BE2C (cell line): ENCODE results near the gene SAMD11.

ENCODE experiments used
- DNase-seq: peaks from one replicate; pipeline ENCODE4 v3.0.0-alpha.2; 2020
- H3K27me3 ChIP-seq: fragments of 250-450 bp; sonication (Bioruptor Pico); 2 replicates; pipeline ENCODE4 v1.5.1; 2020; ENCODE audit warnings: mild to moderate bottlenecking
- H3K36me3 ChIP-seq: fragments of 250-450 bp; sonication (Bioruptor Pico); 2 replicates; pipeline ENCODE4 v1.5.1; 2020; ENCODE audit warnings: mild to moderate bottlenecking
- H3K4me1 ChIP-seq: fragments of 250-450 bp; sonication (Bioruptor Pico); 2 replicates; pipeline ENCODE4 v1.5.1; 2020
- H3K4me3 ChIP-seq: 2 replicates; pipeline ENCODE4 v1.5.1; 2011; ENCODE audit warnings: low read depth, low read length
- H3K9me3 ChIP-seq: fragments of 250-450 bp; sonication (Bioruptor Pico); 2 replicates; pipeline ENCODE4 v1.5.1; 2020
- CTCF ChIP-seq: IDR thresholded peaks from 2 replicates; pipeline ENCODE4 v1.5.1; 2012; ENCODE audit warnings: mild to moderate bottlenecking, low read depth, low read length

The SAMD11 gene

DNA sequence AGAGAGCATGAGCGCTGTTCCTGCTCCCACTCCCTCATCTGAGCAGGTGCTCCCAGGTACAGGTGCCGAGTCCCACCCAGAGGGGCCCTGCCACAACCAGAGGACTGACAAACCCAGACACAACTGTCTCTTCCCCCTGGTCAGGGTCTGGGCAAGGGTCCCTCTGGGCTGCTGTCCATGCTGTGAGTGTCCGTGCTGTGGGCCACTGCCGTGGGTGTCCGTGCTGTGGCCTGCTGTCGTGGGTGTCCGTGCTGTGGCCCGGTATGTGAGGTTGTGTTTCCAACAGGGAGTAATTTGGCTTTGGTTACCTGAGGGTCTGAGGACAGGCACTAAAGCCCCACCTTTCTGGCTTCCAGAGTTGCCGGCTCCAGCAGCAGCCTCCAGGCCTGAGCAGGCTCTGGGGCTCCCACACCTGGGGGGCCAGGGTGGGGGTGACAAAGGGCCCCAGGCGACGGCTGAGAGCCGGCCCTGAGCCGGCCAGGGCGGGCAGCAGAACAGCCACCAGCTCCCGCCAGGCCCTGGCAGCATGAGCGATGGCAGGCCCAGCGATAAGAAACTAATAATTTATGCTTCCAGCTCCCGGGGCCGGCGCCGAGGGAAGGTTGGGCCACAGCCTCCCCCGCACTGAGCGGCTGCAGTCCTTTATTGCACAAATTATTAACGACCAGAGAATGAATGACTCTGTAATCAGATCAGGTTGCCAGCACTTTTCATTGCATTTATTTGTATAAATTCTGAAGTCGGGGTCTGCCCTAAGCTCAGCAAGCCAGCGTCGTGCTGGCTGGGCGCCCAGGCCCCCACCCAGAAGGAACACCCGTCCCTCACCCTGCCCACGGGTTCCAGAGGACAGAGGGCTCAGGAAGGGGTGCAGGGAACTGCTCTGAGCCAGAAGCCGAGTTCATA, 7.3 kb upstream of the SAMD11 start:
- DNase-seq, result peak; percentile 89
- H3K27me3 ChIP-seq, result no peaks in the 10 kb centered on the region
- peak overlapping the region; percentile 14; the same call in 1 of the 2 replicates for H3K4me3 ChIP-seq
- H3K9me3 ChIP-seq, result no peaks in the 10 kb centered on the region
- H3K36me3 ChIP-seq, result peaks cover 2% of the 10 kb centered on the region
- peaks cover 67% of the 10 kb centered on the region for H3K4me1 ChIP-seq
- TF ChIP-seq CTCF, result no peak

- TF ChIP-seq CTCF, result no peak
- Histone ChIP-seq H3K27me3 (no peaks in the 10 kb centered on the region), H3K36me3 (peaks cover 5% of the 10 kb centered on the region), H3K4me3 (peak overlapping the region; percentile 14; the same call in 1 of the 2 replicates), H3K4me1 (peaks cover 64% of the 10 kb centered on the region), H3K9me3 (no peaks in the 10 kb centered on the region)
- peak; percentile 52 for DNase-seq
Observed at GRCh38 chr1:917076-917459, 6.7 kb upstream of the SAMD11 start.

GRCh38 chr1:917466-918091, 6.1 kb upstream of the SAMD11 start:
- no peaks in the 10 kb centered on the region for H3K9me3 ChIP-seq
- no peak for TF ChIP-seq CTCF
- peaks cover 5% of the 10 kb centered on the region for H3K36me3 ChIP-seq
- no peak for DNase-seq
- no peak overlapping the region; the same call in 1 of the 2 replicates for H3K4me3 ChIP-seq
- peaks cover 60% of the 10 kb centered on the region for H3K4me1 ChIP-seq
- no peaks in the 10 kb centered on the region for H3K27me3 ChIP-seq

- Histone ChIP-seq H3K27me3 (no peaks in the 10 kb centered on the region), H3K9me3 (no peaks in the 10 kb centered on the region), H3K4me3 (no peak overlapping the region), H3K36me3 (peaks cover 5% of the 10 kb centered on the region), H3K4me1 (peaks cover 57% of the 10 kb centered on the region)
- no peak for TF ChIP-seq CTCF
- DNase-seq, result no peak
Observed at GRCh38 chr1:918353-918752, 5.4 kb upstream of the SAMD11 start.

DNA sequence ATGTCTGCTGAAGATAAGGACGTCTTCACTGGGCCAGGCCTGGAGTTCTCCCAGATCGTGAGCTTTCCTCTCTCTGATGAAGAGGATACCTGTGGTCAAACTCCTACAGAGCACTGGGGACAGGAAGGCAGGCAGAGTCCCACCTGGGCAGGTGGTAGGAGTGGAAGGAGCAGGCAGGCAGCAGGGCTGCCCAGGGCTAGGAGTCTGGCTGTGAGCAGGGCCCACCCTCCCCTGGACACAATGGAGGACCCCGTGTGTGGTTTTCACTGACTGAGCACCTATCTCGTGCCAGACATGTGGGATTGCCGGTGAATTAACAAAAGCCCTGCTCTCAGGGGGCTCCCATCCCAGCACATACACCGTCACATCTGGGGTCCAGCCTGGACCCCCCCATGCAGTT, 4.9 kb upstream of the SAMD11 start:
- H3K4me1 ChIP-seq, result peaks cover 52% of the 10 kb centered on the region
- peaks cover 5% of the 10 kb centered on the region for H3K36me3 ChIP-seq
- no peak for TF ChIP-seq CTCF
- H3K9me3 ChIP-seq, result no peaks in the 10 kb centered on the region
- H3K4me3 ChIP-seq, result no peak overlapping the region
- no peaks in the 10 kb centered on the region for H3K27me3 ChIP-seq
- no peak for DNase-seq
